Activated CD4-positive, alpha-beta T cell treated with anti-CD3 and anti-CD28 coated beads, Interleukin-2, amount 10 ng/mL, durations not matched to agents 24 days and 14 days (primary cell): ENCODE measurements around the gene HSPA4. TPM values are rescaled to one million over a fixed set of nuclear protein-coding genes. Genes with fewer than 3 reads are reported as not detected.
"Not testable (repeated sequence)": the region's sequence is repeated elsewhere in the genome, so short reads cannot be mapped to it uniquely, and the experiment has no call there.

ENCODE experiments used
- DNase-seq: peaks from one replicate; pipeline ENCODE4 v3.0.0; 2022
- H3K27ac Mint-ChIP-seq: one replicate; pipeline ENCODE4 v1.8.0; 2022; ENCODE audit warnings: mild to moderate bottlenecking, mixed read lengths
- H3K27me3 Mint-ChIP-seq: one replicate; pipeline ENCODE4 v1.8.0; 2022; ENCODE audit warnings: mixed read lengths
- H3K36me3 Mint-ChIP-seq: one replicate; pipeline ENCODE4 v1.8.0; 2022; ENCODE audit warnings: low read depth, mild to moderate bottlenecking, mixed read lengths
- H3K4me1 Mint-ChIP-seq: one replicate; pipeline ENCODE4 v1.8.0; 2021; ENCODE audit warnings: mixed read lengths
- H3K4me3 Mint-ChIP-seq: one replicate; pipeline ENCODE4 v1.8.0; 2022; ENCODE audit warnings: mild to moderate bottlenecking, moderate library complexity, mixed read lengths
- H3K9me3 Mint-ChIP-seq: one replicate; pipeline ENCODE4 v1.8.0; 2021; ENCODE audit warnings: mixed read lengths
- intact Hi-C: fragments of 100-400 bp; cut with micrococcal nuclease; formaldehyde crosslinking; loops from one replicate; pipeline ENCODE4 v1.15.1; 2023
- total RNA-seq: library from RNA; stranded (reverse); gene quantifications from 2 replicates; pipeline ENCODE4 v1.2.3, GENCODE V29; 2022

HSPA4 gene
- total RNA-seq, 1 donor from 2014 or later = 270 TPM

DNA sequence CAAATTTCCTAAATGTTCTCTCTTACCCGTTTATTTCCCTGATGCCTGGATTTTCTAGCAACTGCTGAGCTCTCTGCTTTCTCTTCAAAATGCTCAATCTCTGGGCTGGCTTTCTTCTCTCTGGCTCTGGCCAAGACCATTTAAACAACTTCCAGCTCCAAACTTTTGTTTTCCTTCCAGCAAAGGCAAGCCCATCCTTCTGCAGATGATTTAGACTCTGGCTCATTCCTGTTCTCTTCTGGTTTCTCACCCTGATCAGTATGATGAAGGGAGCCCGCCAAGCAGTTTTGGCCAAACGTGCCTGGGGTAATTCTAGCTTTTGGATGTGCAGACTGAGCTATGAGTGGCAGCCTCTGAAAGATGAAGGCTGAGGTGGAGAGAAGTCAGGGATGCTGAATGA is 78.1 kb downstream of the HSPA4 start:
- Mint-ChIP-seq H3K27me3 (peaks cover 10% of the 10 kb centered on the region), H3K4me1 (no peaks in the 10 kb centered on the region), H3K4me3 (no peak overlapping the region), H3K9me3 (peaks cover 4% of the 10 kb centered on the region), H3K36me3 (no peaks in the 10 kb centered on the region), H3K27ac (no peak overlapping the region)
- intact Hi-C loops = no loop called here
- DNase-seq = no peak

GRCh38 chr5:133130387-133131118 is 78.7 kb downstream of the HSPA4 start:
- Mint-ChIP-seq H3K27me3 (peaks cover 10% of the 10 kb centered on the region), H3K4me1 (no peaks in the 10 kb centered on the region), H3K9me3 (peaks cover 4% of the 10 kb centered on the region), H3K27ac (no peak overlapping the region), H3K4me3 (no peak overlapping the region), H3K36me3 (no peaks in the 10 kb centered on the region)
- intact Hi-C loops = no loop called here
- DNase-seq = no peak

- H3K27ac Mint-ChIP-seq = no peak overlapping the region
- H3K27me3 Mint-ChIP-seq = peaks cover 15% of the 10 kb centered on the region
- no peaks in the 10 kb centered on the region for H3K36me3 Mint-ChIP-seq
Measured at GRCh38 chr5:133132717-133133116, 80.9 kb downstream of the HSPA4 start.

GRCh38 chr5:133133241-133133640 is 81.4 kb downstream of the HSPA4 start:
- H3K27ac Mint-ChIP-seq, DNase-seq, H3K4me1 Mint-ChIP-seq, H3K36me3 Mint-ChIP-seq, H3K4me3 Mint-ChIP-seq, H3K9me3 Mint-ChIP-seq, intact Hi-C loops: not testable (repeated sequence)
- peaks cover 14% of the 10 kb centered on the region for H3K27me3 Mint-ChIP-seq

More at GRCh38 chr5:133132717-133133116, 80.9 kb downstream of the HSPA4 start:
- Mint-ChIP-seq H3K4me1 (no peaks in the 10 kb centered on the region), H3K4me3 (no peak overlapping the region), H3K9me3 (peaks cover 4% of the 10 kb centered on the region)
- DNase-seq = no peak
- intact Hi-C loops = no loop called here

DNA sequence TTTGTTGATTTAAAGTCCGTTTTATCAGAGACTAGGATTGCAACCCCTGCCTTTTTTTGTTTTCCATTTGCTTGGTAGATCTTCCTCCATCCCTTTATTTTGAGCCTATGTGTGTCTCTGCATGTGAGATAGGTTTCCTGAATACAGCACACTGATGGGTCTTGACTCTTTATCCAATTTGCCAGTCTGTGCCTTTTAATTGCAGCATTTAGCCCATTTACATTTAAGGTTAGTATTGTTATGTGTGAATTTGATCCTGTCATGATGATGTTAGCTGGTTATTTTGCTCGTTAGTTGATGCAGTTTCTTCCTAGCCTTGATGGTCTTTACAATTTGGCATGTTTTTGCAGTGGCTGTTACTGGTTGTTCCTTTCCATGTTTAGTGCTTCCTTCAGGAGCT is 85.1 kb downstream of the HSPA4 start:
- peaks cover 13% of the 10 kb centered on the region for H3K27me3 Mint-ChIP-seq
- intact Hi-C loops, H3K36me3 Mint-ChIP-seq, H3K9me3 Mint-ChIP-seq, H3K27ac Mint-ChIP-seq, DNase-seq, H3K4me1 Mint-ChIP-seq, H3K4me3 Mint-ChIP-seq: not testable (repeated sequence)

- intact Hi-C loops = no loop called here
- Mint-ChIP-seq H3K4me3 (no peak overlapping the region), H3K9me3 (no peaks in the 10 kb centered on the region), H3K27ac (no peak overlapping the region), H3K27me3 (peaks cover 10% of the 10 kb centered on the region), H3K4me1 (no peaks in the 10 kb centered on the region), H3K36me3 (no peaks in the 10 kb centered on the region)
- DNase-seq = no peak
Measured at GRCh38 chr5:133140311-133140710, 88.5 kb downstream of the HSPA4 start.

GRCh38 chr5:133141746-133142145 is 89.9 kb downstream of the HSPA4 start:
- H3K36me3 Mint-ChIP-seq = no peaks in the 10 kb centered on the region
- H3K27me3 Mint-ChIP-seq = peaks cover 2% of the 10 kb centered on the region
- no peak overlapping the region for H3K27ac Mint-ChIP-seq
- H3K9me3 Mint-ChIP-seq = no peaks in the 10 kb centered on the region
- intact Hi-C loops = no loop called here
- H3K4me1 Mint-ChIP-seq = no peaks in the 10 kb centered on the region
- H3K4me3 Mint-ChIP-seq = no peak overlapping the region
- DNase-seq = no peak

GRCh38 chr5:133142782-133143181 is 91.0 kb downstream of the HSPA4 start:
- Mint-ChIP-seq H3K36me3 (no peaks in the 10 kb centered on the region), H3K9me3 (no peaks in the 10 kb centered on the region), H3K4me3 (no peak overlapping the region), H3K27ac (no peak overlapping the region), H3K27me3 (peaks cover 2% of the 10 kb centered on the region), H3K4me1 (peaks cover 2% of the 10 kb centered on the region)
- intact Hi-C loops = no loop called here
- DNase-seq = no peak

GRCh38 chr5:133144245-133144981 is 92.6 kb downstream of the HSPA4 start:
- H3K9me3 Mint-ChIP-seq = no peaks in the 10 kb centered on the region

GRCh38 chr5:133145436-133146170 is 93.8 kb downstream of the HSPA4 start:
- Mint-ChIP-seq H3K9me3 (no peaks in the 10 kb centered on the region), H3K4me3 (no peak overlapping the region), H3K27ac (no peak overlapping the region), H3K4me1 (peaks cover 11% of the 10 kb centered on the region), H3K36me3 (no peaks in the 10 kb centered on the region), H3K27me3 (no peaks in the 10 kb centered on the region)
- peak; percentile 48 for DNase-seq
- intact Hi-C loops = no loop called here

More at GRCh38 chr5:133144245-133144981, 92.6 kb downstream of the HSPA4 start:
- DNase-seq = peak; percentile 30
- intact Hi-C loops = no loop called here
- Mint-ChIP-seq H3K36me3 (no peaks in the 10 kb centered on the region), H3K4me3 (no peak overlapping the region), H3K4me1 (peaks cover 11% of the 10 kb centered on the region), H3K27me3 (peaks cover 2% of the 10 kb centered on the region), H3K27ac (no peak overlapping the region)

DNA sequence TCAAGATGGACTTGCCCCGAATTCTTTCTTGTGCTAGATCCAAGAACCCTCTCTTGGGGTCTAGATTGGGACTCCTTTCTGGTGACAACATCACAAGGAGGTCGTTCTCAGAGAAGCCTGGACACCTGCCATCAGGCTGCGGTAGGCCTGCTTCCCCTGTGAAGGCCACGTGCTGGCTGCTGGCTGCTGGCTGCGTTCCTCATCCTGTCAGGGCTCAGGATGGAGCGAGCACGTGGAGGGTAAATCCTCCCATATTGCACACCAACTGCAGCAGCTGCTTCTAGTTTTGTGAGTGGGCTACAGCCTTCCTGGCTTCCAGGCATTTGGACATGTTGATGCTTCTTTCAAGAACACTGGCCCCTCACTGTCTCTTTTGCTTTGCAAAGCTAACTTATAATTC is 95.6 kb downstream of the HSPA4 start:
- Mint-ChIP-seq H3K4me3 (no peak overlapping the region), H3K36me3 (no peaks in the 10 kb centered on the region), H3K27me3 (no peaks in the 10 kb centered on the region), H3K9me3 (no peaks in the 10 kb centered on the region), H3K27ac (no peak overlapping the region), H3K4me1 (peaks cover 11% of the 10 kb centered on the region)
- intact Hi-C loops = no loop called here
- peak; percentile 53 for DNase-seq

DNA sequence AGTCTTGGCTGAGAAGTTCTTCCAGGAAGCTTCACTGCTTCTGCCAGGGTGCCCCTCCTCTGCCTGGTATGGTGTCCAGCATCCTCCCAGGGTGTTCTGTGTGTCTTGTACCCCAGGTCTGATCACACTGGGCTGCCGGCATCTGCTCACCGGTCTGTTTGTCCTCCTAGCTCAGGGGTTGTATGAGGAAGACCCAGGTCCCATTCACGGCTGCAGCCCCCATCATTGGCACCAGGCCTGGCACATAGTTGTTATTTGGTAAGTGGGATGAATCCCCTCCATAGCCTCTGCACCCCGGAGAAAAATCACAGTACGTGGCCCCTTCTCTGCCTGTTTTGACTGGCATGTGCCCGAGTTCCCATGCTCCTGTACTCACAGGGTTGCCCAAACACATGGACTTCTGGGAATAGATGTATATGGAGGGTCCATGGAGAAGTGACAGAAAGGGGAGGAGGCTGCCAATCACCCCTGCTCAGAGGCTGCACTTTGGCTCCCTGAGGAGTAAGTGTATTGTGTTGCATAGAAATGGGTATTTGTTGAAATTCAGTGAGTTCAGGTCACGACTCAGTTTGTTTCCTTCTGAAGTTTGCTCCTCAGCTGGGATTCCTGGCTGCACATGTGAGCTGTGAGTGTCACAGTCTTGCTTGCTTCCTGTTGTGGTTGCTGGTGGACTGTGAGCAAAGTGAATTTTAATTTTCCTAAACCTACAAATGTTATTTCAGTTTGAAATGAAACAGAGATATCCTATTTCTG is 96.2 kb downstream of the HSPA4 start:
- no peaks in the 10 kb centered on the region for H3K27me3 Mint-ChIP-seq
- H3K9me3 Mint-ChIP-seq = no peaks in the 10 kb centered on the region
- H3K36me3 Mint-ChIP-seq = no peaks in the 10 kb centered on the region
- H3K27ac Mint-ChIP-seq = no peak overlapping the region
- peaks cover 11% of the 10 kb centered on the region for H3K4me1 Mint-ChIP-seq
- no peak overlapping the region for H3K4me3 Mint-ChIP-seq
- DNase-seq = peak; percentile 55
- intact Hi-C loops = no loop called here

- Mint-ChIP-seq H3K27me3 (no peaks in the 10 kb centered on the region), H3K27ac (no peak overlapping the region), H3K36me3 (no peaks in the 10 kb centered on the region), H3K9me3 (no peaks in the 10 kb centered on the region), H3K4me1 (peaks cover 11% of the 10 kb centered on the region), H3K4me3 (no peak overlapping the region)
- intact Hi-C loops = no loop called here
- DNase-seq = peak; percentile 40
Measured at GRCh38 chr5:133149345-133149744, 97.5 kb downstream of the HSPA4 start.
